ENCODE data around the gene SLC2A9.
A peak's percentile ranks its signal among the peaks of the same experiment; 100 is the strongest.

Gene SLC2A9

GRCh38 chr4:10022346-10023049 lies 1.2 kb upstream of the SLC2A9 start:
- H3K27me3 ChIP-seq (ENCODE audit: insufficient read depth, low read length, poor library complexity, severe bottlenecking): no peaks in the 10 kb centered on the region
- no peaks in the 10 kb centered on the region for H3K4me1 ChIP-seq (ENCODE audit: insufficient read depth, low read length, poor library complexity, severe bottlenecking)
- H3K9me3 ChIP-seq (ENCODE audit: insufficient read depth, low read depth, low read length): no peaks in the 10 kb centered on the region
- H3K79me2 ChIP-seq (ENCODE audit: insufficient read depth, low read length): no peaks in the 10 kb centered on the region
- no peaks in the 10 kb centered on the region for H4K20me1 ChIP-seq (ENCODE audit: insufficient read depth, low read length, poor library complexity, severe bottlenecking)
- no peak overlapping the region for H3K4me2 ChIP-seq (ENCODE audit: low read depth, low read length, poor library complexity, severe bottlenecking)
- H3K9me2 ChIP-seq (replicated peaks; ENCODE audit: low read depth, low read length): no peaks in the 10 kb centered on the region
- H3K9ac ChIP-seq (ENCODE audit: low read depth, low read length, poor library complexity, severe bottlenecking): no peak overlapping the region
- no peak overlapping the region for H3K4me3 ChIP-seq (ENCODE audit: low read length, poor library complexity, severe bottlenecking)
- no peaks in the 10 kb centered on the region for H3K36me3 ChIP-seq (ENCODE audit: insufficient read depth, low read length)
- no peak overlapping the region for H2AFZ ChIP-seq (ENCODE audit: low read length)
- TF ChIP-seq EZH2phosphoT487 (IDR thresholded peaks at IDR 0.05; ENCODE audit: borderline replicate concordance): no peak
- no peak for TF ChIP-seq CTCF (conservative IDR thresholded peaks at IDR 0.05; ENCODE audit: low read length)
- no peaks in the 10 kb centered on the region for H3F3A ChIP-seq (ENCODE audit: low read depth)

- H3K4me2 ChIP-seq (ENCODE audit: low read depth, low read length, poor library complexity, severe bottlenecking): no peak overlapping the region
- H2AFZ ChIP-seq (ENCODE audit: low read length): no peak overlapping the region
- no peaks in the 10 kb centered on the region for H3K36me3 ChIP-seq (ENCODE audit: insufficient read depth, low read length)
- no peak overlapping the region for H3K9ac ChIP-seq (ENCODE audit: low read depth, low read length, poor library complexity, severe bottlenecking)
- H3K27me3 ChIP-seq (ENCODE audit: insufficient read depth, low read length, poor library complexity, severe bottlenecking): no peaks in the 10 kb centered on the region
- no peaks in the 10 kb centered on the region for H4K20me1 ChIP-seq (ENCODE audit: insufficient read depth, low read length, poor library complexity, severe bottlenecking)
- TF ChIP-seq CTCF (conservative IDR thresholded peaks at IDR 0.05; ENCODE audit: low read length): no peak
- no peak for TF ChIP-seq EZH2phosphoT487 (IDR thresholded peaks at IDR 0.05; ENCODE audit: borderline replicate concordance)
- H3F3A ChIP-seq (ENCODE audit: low read depth): no peaks in the 10 kb centered on the region
- H3K9me3 ChIP-seq (ENCODE audit: insufficient read depth, low read depth, low read length): no peaks in the 10 kb centered on the region
- H3K9me2 ChIP-seq (replicated peaks; ENCODE audit: low read depth, low read length): no peaks in the 10 kb centered on the region
- no peak overlapping the region for H3K4me3 ChIP-seq (ENCODE audit: low read length, poor library complexity, severe bottlenecking)
- no peaks in the 10 kb centered on the region for H3K4me1 ChIP-seq (ENCODE audit: insufficient read depth, low read length, poor library complexity, severe bottlenecking)
- no peaks in the 10 kb centered on the region for H3K79me2 ChIP-seq (ENCODE audit: insufficient read depth, low read length)
Observed at GRCh38 chr4:10021653-10022023, 341 bp upstream of the SLC2A9 start.

GRCh38 chr4:10020106-10020505 lies 1.2 kb downstream of the SLC2A9 start:
- Histone ChIP-seq H3K9ac (ENCODE audit: low read depth, low read length, poor library complexity, severe bottlenecking) (no peak overlapping the region), H3K36me3 (ENCODE audit: insufficient read depth, low read length) (no peaks in the 10 kb centered on the region), H4K20me1 (ENCODE audit: insufficient read depth, low read length, poor library complexity, severe bottlenecking) (no peaks in the 10 kb centered on the region), H3K4me1 (ENCODE audit: insufficient read depth, low read length, poor library complexity, severe bottlenecking) (no peaks in the 10 kb centered on the region), H3K4me3 (ENCODE audit: low read length, poor library complexity, severe bottlenecking) (no peak overlapping the region), H3K27me3 (ENCODE audit: insufficient read depth, low read length, poor library complexity, severe bottlenecking) (no peaks in the 10 kb centered on the region), H2AFZ (ENCODE audit: low read length) (no peak overlapping the region), H3K79me2 (ENCODE audit: insufficient read depth, low read length) (no peaks in the 10 kb centered on the region), H3K4me2 (ENCODE audit: low read depth, low read length, poor library complexity, severe bottlenecking) (peak overlapping the region; percentile 79), H3K9me3 (ENCODE audit: insufficient read depth, low read depth, low read length) (no peaks in the 10 kb centered on the region), H3K9me2 (replicated peaks; ENCODE audit: low read depth, low read length) (no peaks in the 10 kb centered on the region), H3F3A (ENCODE audit: low read depth) (no peaks in the 10 kb centered on the region)
- TF ChIP-seq CTCF (conservative IDR thresholded peaks at IDR 0.05; ENCODE audit: low read length) (no peak), EZH2phosphoT487 (IDR thresholded peaks at IDR 0.05; ENCODE audit: borderline replicate concordance) (no peak)

All from Loucy (cell line).